Epidermal melanocyte (primary cell): Measurements from ENCODE around the gene SLC22A4.

ENCODE experiments used
- DNase-seq: peaks from one replicate; pipeline ENCODE4 v3.0.0; 2011; ENCODE audit warnings: low spot score; ENCODE audit not compliant: insufficient read length

Gene SLC22A4

GRCh38 chr5:132372542-132372941, 78.3 kb downstream of the SLC22A4 start:
- no peak for DNase-seq

GRCh38 chr5:132375957-132376356, 81.8 kb downstream of the SLC22A4 start:
- DNase-seq: no peak

GRCh38 chr5:132376694-132377641, 82.8 kb downstream of the SLC22A4 start:
- DNase-seq: no peak

- no peak for DNase-seq
Observed at GRCh38 chr5:132377738-132378137, 83.5 kb downstream of the SLC22A4 start.

GRCh38 chr5:132378580-132378979, 84.4 kb downstream of the SLC22A4 start:
- no peak for DNase-seq

GRCh38 chr5:132380047-132380446, 85.9 kb downstream of the SLC22A4 start:
- no peak for DNase-seq

GRCh38 chr5:132380741-132381140, 86.5 kb downstream of the SLC22A4 start:
- DNase-seq: no peak

GRCh38 chr5:132381614-132382013, 87.4 kb downstream of the SLC22A4 start:
- DNase-seq: no peak

- no peak for DNase-seq
Observed at GRCh38 chr5:132383261-132383660, 89.1 kb downstream of the SLC22A4 start.

- no peak for DNase-seq
Observed at GRCh38 chr5:132383984-132384383, 89.8 kb downstream of the SLC22A4 start.

- no peak for DNase-seq
Observed at GRCh38 chr5:132384506-132385050, 90.4 kb downstream of the SLC22A4 start.

GRCh38 chr5:132385326-132386105, 91.3 kb downstream of the SLC22A4 start:
- DNase-seq: peak; percentile 88

- peak; percentile 50 for DNase-seq
Observed at GRCh38 chr5:132386644-132387286, 92.6 kb downstream of the SLC22A4 start.

- peak; percentile 63 for DNase-seq
Observed at GRCh38 chr5:132387640-132388117, 93.5 kb downstream of the SLC22A4 start.

GRCh38 chr5:132388244-132389050, 94.3 kb downstream of the SLC22A4 start:
- DNase-seq: no peak

- no peak for DNase-seq
Observed at GRCh38 chr5:132389051-132389331, 94.8 kb downstream of the SLC22A4 start.

- DNase-seq: peak; percentile 84
Observed at GRCh38 chr5:132389585-132390286, 95.5 kb downstream of the SLC22A4 start.

GRCh38 chr5:132391247-132391646, 97.1 kb downstream of the SLC22A4 start:
- DNase-seq: no peak

GRCh38 chr5:132391870-132392269, 97.7 kb downstream of the SLC22A4 start:
- no peak for DNase-seq

- no peak for DNase-seq
Observed at GRCh38 chr5:132392411-132392810, 98.2 kb downstream of the SLC22A4 start.
